Activated naive CD4-positive, alpha-beta T cell treated with anti-CD3 and anti-CD28 coated beads for 36 hours (primary cell): Measurements from ENCODE around the gene ATP2B2. TPM values are rescaled to one million over a fixed set of nuclear protein-coding genes. Genes with fewer than 3 reads are reported as not detected.

ENCODE experiments used
- CTCF ChIA-PET: fragments of 350-600 bp; sonication (Branson Sonifier 250); formaldehyde crosslinking; loops from one replicate; lab custom pipeline; 2021; ENCODE audit warnings: antibody characterized with exemption; lab: Charles Lee
- DNase-seq: peaks from one replicate; pipeline ENCODE4 v3.0.0-alpha.2; 2020
- H3K27ac Mint-ChIP-seq: one replicate; pipeline ENCODE4 v1.8.0; 2021; ENCODE audit warnings: mild to moderate bottlenecking, mixed read lengths
- H3K27me3 Mint-ChIP-seq: one replicate; pipeline ENCODE4 v1.8.0; 2021; ENCODE audit warnings: low read depth, mixed read lengths
- H3K36me3 Mint-ChIP-seq: one replicate; pipeline ENCODE4 v1.8.0; 2021; ENCODE audit warnings: low read depth, mixed read lengths
- H3K4me1 Mint-ChIP-seq: one replicate; pipeline ENCODE4 v1.8.0; 2021; ENCODE audit warnings: low read depth, mixed read lengths
- H3K4me3 Mint-ChIP-seq: one replicate; pipeline ENCODE4 v1.8.0; 2021; ENCODE audit warnings: mild to moderate bottlenecking, moderate library complexity, mixed read lengths
- H3K9me3 Mint-ChIP-seq: one replicate; pipeline ENCODE4 v1.8.0; 2021; ENCODE audit warnings: mixed read lengths
- intact Hi-C: fragments of 100-400 bp; cut with micrococcal nuclease; formaldehyde crosslinking; loops from one replicate; pipeline ENCODE4 v1.15.1; 2023
- total RNA-seq, 2 experiments: library from RNA; stranded (reverse); gene quantifications; one replicate each; pipeline ENCODE4 v1.2.3, GENCODE V29; 2021

Gene ATP2B2
- total RNA-seq, 2 experiments from 2014 or later: not detected

GRCh38 chr3:10401990-10402761, 103.2 kb downstream of the ATP2B2 start:
- intact Hi-C loops: no loop called here
- H3K27me3 Mint-ChIP-seq: no peaks in the 10 kb centered on the region
- no peaks in the 10 kb centered on the region for H3K9me3 Mint-ChIP-seq
- peaks cover 3% of the 10 kb centered on the region for H3K4me1 Mint-ChIP-seq
- no peak overlapping the region for H3K27ac Mint-ChIP-seq
- CTCF ChIA-PET: no interaction called here
- no peak for DNase-seq
- H3K4me3 Mint-ChIP-seq: no peak overlapping the region
- H3K36me3 Mint-ChIP-seq: no peaks in the 10 kb centered on the region

- CTCF ChIA-PET: interaction anchor here (0.7 to 1.1 kb wide), 2 partner anchors 60 to 541 kb away, joined by 3 read pairs; no protein-coding TSS in a partner anchor
- H3K4me1 Mint-ChIP-seq: peaks cover 12% of the 10 kb centered on the region
- H3K9me3 Mint-ChIP-seq: no peaks in the 10 kb centered on the region
- no peak overlapping the region for H3K27ac Mint-ChIP-seq
- H3K27me3 Mint-ChIP-seq: no peaks in the 10 kb centered on the region
- H3K36me3 Mint-ChIP-seq: no peaks in the 10 kb centered on the region
- intact Hi-C loops: no loop called here
- no peak for DNase-seq
- no peak overlapping the region for H3K4me3 Mint-ChIP-seq
Observed at GRCh38 chr3:10400749-10401495, 104.5 kb downstream of the ATP2B2 start.

- H3K4me3 Mint-ChIP-seq: no peak overlapping the region
- CTCF ChIA-PET: interaction anchor here (1.1 kb wide), 1 partner anchor 59 kb away, joined by 3 read pairs; no protein-coding TSS in a partner anchor
- intact Hi-C loops: no loop called here
- no peak for DNase-seq
- no peaks in the 10 kb centered on the region for H3K9me3 Mint-ChIP-seq
- no peaks in the 10 kb centered on the region for H3K27me3 Mint-ChIP-seq
- no peaks in the 10 kb centered on the region for H3K36me3 Mint-ChIP-seq
- no peak overlapping the region for H3K27ac Mint-ChIP-seq
- peaks cover 19% of the 10 kb centered on the region for H3K4me1 Mint-ChIP-seq
Observed at GRCh38 chr3:10400050-10400748, 105.2 kb downstream of the ATP2B2 start.

DNA sequence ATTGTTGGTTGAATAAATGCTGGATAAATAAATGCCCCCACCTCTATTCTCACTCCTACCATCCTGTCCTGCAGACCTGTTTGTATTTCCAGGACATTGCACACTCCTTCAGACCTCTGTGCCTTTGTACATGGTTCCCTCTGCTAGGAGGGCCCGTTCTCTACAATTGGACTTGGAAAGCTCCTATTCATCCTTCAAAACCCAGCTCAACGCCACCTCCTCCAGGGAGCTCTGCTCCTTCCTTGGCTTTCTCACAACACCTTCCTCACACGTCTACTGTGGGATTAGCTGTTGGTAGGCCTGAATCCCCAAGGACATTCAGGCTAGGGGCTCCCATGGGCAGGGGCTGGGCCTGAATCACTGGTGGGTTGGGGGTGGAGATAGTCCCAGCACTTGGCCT, 105.8 kb downstream of the ATP2B2 start:
- Mint-ChIP-seq H3K27me3 (no peaks in the 10 kb centered on the region), H3K4me3 (no peak overlapping the region), H3K36me3 (no peaks in the 10 kb centered on the region), H3K27ac (no peak overlapping the region), H3K4me1 (peaks cover 24% of the 10 kb centered on the region), H3K9me3 (no peaks in the 10 kb centered on the region)
- no peak for DNase-seq
- intact Hi-C loops: no loop called here
- CTCF ChIA-PET: no interaction called here

- Mint-ChIP-seq H3K27me3 (no peaks in the 10 kb centered on the region), H3K27ac (no peak overlapping the region), H3K4me3 (no peak overlapping the region), H3K9me3 (no peaks in the 10 kb centered on the region), H3K36me3 (no peaks in the 10 kb centered on the region), H3K4me1 (peaks cover 21% of the 10 kb centered on the region)
- DNase-seq: no peak
- intact Hi-C loops: no loop called here
- CTCF ChIA-PET: no interaction called here
Observed at GRCh38 chr3:10398341-10398740, 107.0 kb downstream of the ATP2B2 start.

GRCh38 chr3:10397879-10398278, 107.5 kb downstream of the ATP2B2 start:
- H3K4me1 Mint-ChIP-seq: peaks cover 21% of the 10 kb centered on the region
- DNase-seq: no peak
- H3K27me3 Mint-ChIP-seq: no peaks in the 10 kb centered on the region
- CTCF ChIA-PET: no interaction called here
- H3K36me3 Mint-ChIP-seq: no peaks in the 10 kb centered on the region
- no peaks in the 10 kb centered on the region for H3K9me3 Mint-ChIP-seq
- intact Hi-C loops: no loop called here
- H3K27ac Mint-ChIP-seq: no peak overlapping the region
- H3K4me3 Mint-ChIP-seq: no peak overlapping the region

DNA sequence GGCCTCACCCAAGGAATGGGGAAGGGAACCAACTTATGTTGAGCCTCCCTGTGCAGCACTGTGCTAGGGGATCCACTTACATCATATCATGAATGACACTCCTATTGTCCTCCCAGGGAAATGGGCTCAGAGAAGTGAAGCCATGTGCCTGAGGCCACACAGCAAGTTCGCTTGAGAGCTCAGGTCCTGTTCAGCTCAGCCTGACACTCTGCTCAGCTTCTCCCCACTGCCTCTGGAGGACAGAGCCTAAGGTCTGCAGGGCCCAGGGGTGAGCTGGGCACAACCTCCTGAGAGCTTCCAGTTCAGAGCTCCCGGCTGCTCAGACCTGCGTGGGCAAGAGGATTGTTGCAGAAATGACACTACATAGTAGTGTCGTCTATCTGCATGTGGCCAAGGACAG, 108.5 kb downstream of the ATP2B2 start:
- no peaks in the 10 kb centered on the region for H3K9me3 Mint-ChIP-seq
- no peak overlapping the region for H3K27ac Mint-ChIP-seq
- peaks cover 21% of the 10 kb centered on the region for H3K4me1 Mint-ChIP-seq
- no peaks in the 10 kb centered on the region for H3K27me3 Mint-ChIP-seq
- H3K36me3 Mint-ChIP-seq: no peaks in the 10 kb centered on the region
- CTCF ChIA-PET: interaction anchor here (1.3 kb wide), 1 partner anchor 52 kb away, joined by 3 read pairs; no protein-coding TSS in a partner anchor
- DNase-seq: no peak
- intact Hi-C loops: no loop called here
- no peak overlapping the region for H3K4me3 Mint-ChIP-seq

- H3K27ac Mint-ChIP-seq: no peak overlapping the region
- no peaks in the 10 kb centered on the region for H3K9me3 Mint-ChIP-seq
- intact Hi-C loops: no loop called here
- no peak for DNase-seq
- no peak overlapping the region for H3K4me3 Mint-ChIP-seq
- CTCF ChIA-PET: interaction anchor here (1.3 kb wide), 1 partner anchor 51 kb away, joined by 3 read pairs; no protein-coding TSS in a partner anchor
- H3K36me3 Mint-ChIP-seq: no peaks in the 10 kb centered on the region
- H3K27me3 Mint-ChIP-seq: no peaks in the 10 kb centered on the region
- peaks cover 23% of the 10 kb centered on the region for H3K4me1 Mint-ChIP-seq
Observed at GRCh38 chr3:10396083-10396482, 109.3 kb downstream of the ATP2B2 start.

GRCh38 chr3:10395671-10396070, 109.7 kb downstream of the ATP2B2 start:
- intact Hi-C loops: no loop called here
- Mint-ChIP-seq H3K27ac (no peak overlapping the region), H3K4me1 (peaks cover 27% of the 10 kb centered on the region), H3K36me3 (no peaks in the 10 kb centered on the region), H3K9me3 (no peaks in the 10 kb centered on the region), H3K4me3 (no peak overlapping the region), H3K27me3 (no peaks in the 10 kb centered on the region)
- CTCF ChIA-PET: no interaction called here
- DNase-seq: peak; percentile 46

DNA sequence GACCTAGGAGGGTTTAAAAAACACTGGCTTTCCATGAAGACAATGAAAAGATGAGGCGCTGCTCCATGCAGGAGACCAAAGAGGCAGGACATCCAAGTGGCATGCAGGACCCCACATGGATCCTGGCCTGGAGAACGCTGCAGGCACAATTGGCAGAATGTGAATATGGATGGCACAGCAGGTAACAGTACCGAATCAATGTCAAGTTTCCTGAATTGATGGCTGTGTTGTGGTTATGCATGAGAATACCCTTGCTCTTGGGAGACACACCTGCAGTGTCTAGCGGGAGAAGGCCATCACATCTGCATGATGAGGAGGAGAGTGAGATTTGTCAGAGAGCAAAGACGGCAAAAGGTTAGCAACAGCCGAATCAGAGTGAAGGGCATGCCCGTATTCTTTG, 110.2 kb downstream of the ATP2B2 start:
- no peak overlapping the region for H3K27ac Mint-ChIP-seq
- no peaks in the 10 kb centered on the region for H3K9me3 Mint-ChIP-seq
- peaks cover 31% of the 10 kb centered on the region for H3K4me1 Mint-ChIP-seq
- DNase-seq: no peak
- no peaks in the 10 kb centered on the region for H3K27me3 Mint-ChIP-seq
- no peaks in the 10 kb centered on the region for H3K36me3 Mint-ChIP-seq
- no peak overlapping the region for H3K4me3 Mint-ChIP-seq
- CTCF ChIA-PET: no interaction called here
- intact Hi-C loops: no loop called here

DNA sequence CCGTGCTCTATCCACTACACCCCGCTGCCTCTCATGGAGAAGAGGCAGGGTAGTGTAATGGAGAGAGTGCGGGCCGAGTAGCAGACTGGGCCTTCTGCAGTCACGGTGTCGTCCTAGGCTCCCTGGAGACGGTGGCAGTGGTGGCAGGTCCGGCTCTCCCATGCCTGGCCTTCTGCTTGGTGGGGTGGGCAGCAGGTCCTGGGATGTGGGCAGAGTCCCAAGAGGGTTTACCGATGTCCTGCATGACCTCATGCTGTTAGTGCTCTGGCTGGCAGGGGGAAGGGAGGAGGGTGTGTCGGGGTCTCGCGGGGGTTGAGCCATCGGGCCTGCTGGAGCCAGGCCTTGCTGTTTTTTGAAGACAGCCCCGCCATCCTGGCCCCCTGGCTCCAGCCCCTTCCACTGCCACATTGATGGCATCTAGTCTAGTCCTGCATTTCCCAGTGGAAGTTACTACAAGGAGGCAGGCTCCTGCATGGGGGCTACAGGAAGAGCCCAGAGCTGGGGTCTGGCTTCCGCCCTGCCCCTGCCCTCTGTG, 110.8 kb downstream of the ATP2B2 start:
- no peak overlapping the region for H3K4me3 Mint-ChIP-seq
- H3K4me1 Mint-ChIP-seq: peaks cover 36% of the 10 kb centered on the region

GRCh38 chr3:10393514-10393913, 111.9 kb downstream of the ATP2B2 start:
- no peak for DNase-seq
- Mint-ChIP-seq H3K27me3 (no peaks in the 10 kb centered on the region), H3K4me1 (peaks cover 43% of the 10 kb centered on the region), H3K36me3 (no peaks in the 10 kb centered on the region), H3K9me3 (no peaks in the 10 kb centered on the region), H3K27ac (no peak overlapping the region), H3K4me3 (no peak overlapping the region)
- CTCF ChIA-PET: interaction anchor here (0.8 to 1.7 kb wide), 2 partner anchors 43 to 49 kb away, joined by 3 read pairs; no protein-coding TSS in a partner anchor
- intact Hi-C loops: no loop called here

More for the DNA sequence above, 110.8 kb downstream of the ATP2B2 start:
- no peak overlapping the region for H3K27ac Mint-ChIP-seq
- no peaks in the 10 kb centered on the region for H3K27me3 Mint-ChIP-seq
- no peaks in the 10 kb centered on the region for H3K36me3 Mint-ChIP-seq
- H3K9me3 Mint-ChIP-seq: no peaks in the 10 kb centered on the region
- intact Hi-C loops: no loop called here
- CTCF ChIA-PET: no interaction called here
- no peak for DNase-seq
